Testis (tissue), 2 donors: Measurements from ENCODE around the gene PTPRA.

ENCODE experiments used
- POLR2A ChIP-seq: fragments of 450-650 bp; IDR thresholded peaks from one replicate; pipeline ENCODE4 v1.6.1; 2017; ENCODE audit warnings: antibody characterized with exemption, mild to moderate bottlenecking, moderate library complexity
- TF ChIP-seq, protein P1 (sequence below), 3 experiments: fragments of 450-650 bp in 2 of 3; fragments of 200-600 bp in 1 of 3; sonication (generic) in 1 of 3; IDR thresholded peaks; one replicate each; pipeline ENCODE4 v1.5.1; 2016 to 2019; ENCODE audit warnings: antibody characterized with exemption in 3 of 3, mild to moderate bottlenecking in 2 of 3, moderate library complexity in 1 of 3

DNA sequence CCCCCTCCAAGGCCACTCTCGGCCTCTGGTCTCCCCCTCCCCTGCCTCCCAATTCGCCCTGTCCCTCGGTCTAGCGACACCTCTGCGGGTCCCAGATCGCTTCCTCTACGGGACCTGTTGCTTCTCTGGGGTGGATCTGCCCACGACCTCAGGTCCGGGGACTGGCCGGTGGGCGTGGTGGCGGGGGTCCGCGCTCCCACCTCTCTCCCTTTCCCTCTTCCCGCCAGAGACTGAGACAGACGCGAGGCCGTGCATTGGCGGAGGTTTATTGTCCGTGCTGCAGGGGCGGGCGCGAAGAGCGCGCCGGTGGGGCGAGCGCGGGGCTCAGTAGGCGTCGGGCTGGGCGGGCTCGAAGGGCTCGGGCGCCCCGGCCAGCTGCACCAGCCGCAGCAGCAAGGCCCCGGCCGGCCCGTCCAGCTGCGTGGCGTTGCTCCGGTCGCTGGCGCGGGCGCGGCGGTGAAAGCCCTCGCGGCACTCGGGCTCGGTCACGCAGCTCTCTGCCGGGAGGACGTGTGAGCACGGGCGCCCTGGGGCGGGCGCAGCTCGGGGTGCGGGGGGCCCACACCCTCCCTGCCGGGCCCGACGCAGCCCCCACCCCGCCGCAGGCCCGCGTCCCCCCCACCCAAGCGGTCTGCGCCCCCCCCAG, 209.1 kb downstream of the PTPRA start:
- TF ChIP-seq, protein P1, sequence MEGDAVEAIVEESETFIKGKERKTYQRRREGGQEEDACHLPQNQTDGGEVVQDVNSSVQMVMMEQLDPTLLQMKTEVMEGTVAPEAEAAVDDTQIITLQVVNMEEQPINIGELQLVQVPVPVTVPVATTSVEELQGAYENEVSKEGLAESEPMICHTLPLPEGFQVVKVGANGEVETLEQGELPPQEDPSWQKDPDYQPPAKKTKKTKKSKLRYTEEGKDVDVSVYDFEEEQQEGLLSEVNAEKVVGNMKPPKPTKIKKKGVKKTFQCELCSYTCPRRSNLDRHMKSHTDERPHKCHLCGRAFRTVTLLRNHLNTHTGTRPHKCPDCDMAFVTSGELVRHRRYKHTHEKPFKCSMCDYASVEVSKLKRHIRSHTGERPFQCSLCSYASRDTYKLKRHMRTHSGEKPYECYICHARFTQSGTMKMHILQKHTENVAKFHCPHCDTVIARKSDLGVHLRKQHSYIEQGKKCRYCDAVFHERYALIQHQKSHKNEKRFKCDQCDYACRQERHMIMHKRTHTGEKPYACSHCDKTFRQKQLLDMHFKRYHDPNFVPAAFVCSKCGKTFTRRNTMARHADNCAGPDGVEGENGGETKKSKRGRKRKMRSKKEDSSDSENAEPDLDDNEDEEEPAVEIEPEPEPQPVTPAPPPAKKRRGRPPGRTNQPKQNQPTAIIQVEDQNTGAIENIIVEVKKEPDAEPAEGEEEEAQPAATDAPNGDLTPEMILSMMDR (IDR thresholded peaks at IDR 0.05) = no peak
- TF ChIP-seq POLR2A = no peak
